Body of pancreas (tissue), 4 donors: Measurements from ENCODE around the gene TMEM200C.

Source experiments
- POLR2A ChIP-seq, 3 donors: fragments of 450-650 bp; IDR thresholded peaks; one replicate each; pipeline ENCODE4 v1.6.1; 2016; ENCODE audit warnings: antibody characterized with exemption in 3 of 3, mild to moderate bottlenecking in 2 of 3
- TF ChIP-seq, protein P1 (sequence below), 7 experiments: fragments of 450-650 bp in 4 of 7; fragments of 200-600 bp in 3 of 7; sonication (generic) in 3 of 7; IDR thresholded peaks; one replicate each; pipeline ENCODE4 v1.5.1; 2016 to 2019; ENCODE audit warnings: antibody characterized with exemption in 7 of 7

DNA sequence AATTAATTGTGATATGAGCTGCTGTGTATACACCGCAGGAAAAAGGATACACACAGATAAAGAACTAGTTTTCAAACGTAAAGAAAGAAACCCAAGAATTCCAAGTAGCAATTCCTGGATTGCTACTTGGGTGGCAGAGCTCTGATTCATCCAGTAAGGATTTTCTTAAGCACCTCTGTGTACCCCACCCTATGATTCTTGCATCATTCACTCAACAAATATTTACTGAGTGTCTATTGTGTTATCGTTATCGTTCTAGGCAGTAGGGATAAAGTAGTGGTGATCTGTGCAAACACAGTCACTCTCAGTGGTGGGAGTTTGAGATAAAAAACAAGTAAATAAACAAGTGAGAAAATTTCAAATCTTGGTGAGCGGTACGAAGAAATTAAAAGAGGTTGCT is 4.9 kb upstream of the TMEM200C start:
- TF ChIP-seq, protein P1, sequence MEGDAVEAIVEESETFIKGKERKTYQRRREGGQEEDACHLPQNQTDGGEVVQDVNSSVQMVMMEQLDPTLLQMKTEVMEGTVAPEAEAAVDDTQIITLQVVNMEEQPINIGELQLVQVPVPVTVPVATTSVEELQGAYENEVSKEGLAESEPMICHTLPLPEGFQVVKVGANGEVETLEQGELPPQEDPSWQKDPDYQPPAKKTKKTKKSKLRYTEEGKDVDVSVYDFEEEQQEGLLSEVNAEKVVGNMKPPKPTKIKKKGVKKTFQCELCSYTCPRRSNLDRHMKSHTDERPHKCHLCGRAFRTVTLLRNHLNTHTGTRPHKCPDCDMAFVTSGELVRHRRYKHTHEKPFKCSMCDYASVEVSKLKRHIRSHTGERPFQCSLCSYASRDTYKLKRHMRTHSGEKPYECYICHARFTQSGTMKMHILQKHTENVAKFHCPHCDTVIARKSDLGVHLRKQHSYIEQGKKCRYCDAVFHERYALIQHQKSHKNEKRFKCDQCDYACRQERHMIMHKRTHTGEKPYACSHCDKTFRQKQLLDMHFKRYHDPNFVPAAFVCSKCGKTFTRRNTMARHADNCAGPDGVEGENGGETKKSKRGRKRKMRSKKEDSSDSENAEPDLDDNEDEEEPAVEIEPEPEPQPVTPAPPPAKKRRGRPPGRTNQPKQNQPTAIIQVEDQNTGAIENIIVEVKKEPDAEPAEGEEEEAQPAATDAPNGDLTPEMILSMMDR (IDR thresholded peaks at IDR 0.05): no peak
- TF ChIP-seq POLR2A (IDR thresholded peaks at IDR 0.05): no peak
